Measurements from ENCODE around the gene MYO1G.

The MYO1G gene

DNA sequence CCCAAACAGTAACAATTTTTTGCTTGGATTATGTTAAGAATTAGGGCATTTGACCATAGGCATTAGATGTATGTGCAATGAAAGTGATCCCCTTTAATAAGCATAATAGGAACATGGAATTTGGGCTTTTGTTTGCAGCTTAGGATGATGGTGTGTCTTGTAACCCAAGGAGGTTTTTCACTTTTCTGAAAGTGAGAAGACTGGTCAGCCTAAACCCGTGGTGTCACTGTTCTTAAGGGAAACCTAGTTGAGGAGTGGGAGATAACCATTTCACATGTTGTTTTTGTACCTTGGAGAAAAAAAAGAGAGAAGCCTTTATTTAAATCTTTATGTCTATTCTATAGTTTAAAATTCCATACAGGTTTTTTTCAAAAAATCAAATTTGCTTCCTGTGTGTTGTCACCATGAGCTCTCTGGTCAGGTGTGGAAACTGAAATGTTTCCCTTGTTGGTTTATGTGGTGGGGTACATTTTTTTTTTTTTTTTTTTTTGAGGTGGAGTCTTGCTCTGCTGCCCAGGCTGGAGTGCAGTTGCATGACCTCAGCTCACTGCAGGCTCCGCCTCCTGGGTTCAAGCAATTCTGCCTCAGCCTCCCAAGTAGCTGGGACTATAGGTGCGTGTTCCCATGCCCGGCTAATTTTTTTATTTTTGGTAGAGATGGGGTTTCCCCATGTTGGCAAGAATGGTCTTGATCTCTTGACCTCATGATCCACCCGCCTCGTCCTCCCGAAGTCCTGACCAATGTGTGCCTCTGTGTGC, 28.9 kb upstream of the MYO1G start:
- H3K27ac ChIP-seq = no peak overlapping the region
- no peak for DNase-seq (ENCODE audit: low spot score)
- TF ChIP-seq, protein P1, sequence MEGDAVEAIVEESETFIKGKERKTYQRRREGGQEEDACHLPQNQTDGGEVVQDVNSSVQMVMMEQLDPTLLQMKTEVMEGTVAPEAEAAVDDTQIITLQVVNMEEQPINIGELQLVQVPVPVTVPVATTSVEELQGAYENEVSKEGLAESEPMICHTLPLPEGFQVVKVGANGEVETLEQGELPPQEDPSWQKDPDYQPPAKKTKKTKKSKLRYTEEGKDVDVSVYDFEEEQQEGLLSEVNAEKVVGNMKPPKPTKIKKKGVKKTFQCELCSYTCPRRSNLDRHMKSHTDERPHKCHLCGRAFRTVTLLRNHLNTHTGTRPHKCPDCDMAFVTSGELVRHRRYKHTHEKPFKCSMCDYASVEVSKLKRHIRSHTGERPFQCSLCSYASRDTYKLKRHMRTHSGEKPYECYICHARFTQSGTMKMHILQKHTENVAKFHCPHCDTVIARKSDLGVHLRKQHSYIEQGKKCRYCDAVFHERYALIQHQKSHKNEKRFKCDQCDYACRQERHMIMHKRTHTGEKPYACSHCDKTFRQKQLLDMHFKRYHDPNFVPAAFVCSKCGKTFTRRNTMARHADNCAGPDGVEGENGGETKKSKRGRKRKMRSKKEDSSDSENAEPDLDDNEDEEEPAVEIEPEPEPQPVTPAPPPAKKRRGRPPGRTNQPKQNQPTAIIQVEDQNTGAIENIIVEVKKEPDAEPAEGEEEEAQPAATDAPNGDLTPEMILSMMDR (conservative IDR thresholded peaks at IDR 0.05; ENCODE audit: low read depth) = no peak
- ChIA-PET CTCF (interaction anchor here (0.6 kb wide), 2 partner anchors 20 to 134 kb away, joined by 3 to 5 read pairs; no protein-coding TSS in a partner anchor), POLR2A (ENCODE audit: low non-redundant PET) (no interaction called here)

DNA sequence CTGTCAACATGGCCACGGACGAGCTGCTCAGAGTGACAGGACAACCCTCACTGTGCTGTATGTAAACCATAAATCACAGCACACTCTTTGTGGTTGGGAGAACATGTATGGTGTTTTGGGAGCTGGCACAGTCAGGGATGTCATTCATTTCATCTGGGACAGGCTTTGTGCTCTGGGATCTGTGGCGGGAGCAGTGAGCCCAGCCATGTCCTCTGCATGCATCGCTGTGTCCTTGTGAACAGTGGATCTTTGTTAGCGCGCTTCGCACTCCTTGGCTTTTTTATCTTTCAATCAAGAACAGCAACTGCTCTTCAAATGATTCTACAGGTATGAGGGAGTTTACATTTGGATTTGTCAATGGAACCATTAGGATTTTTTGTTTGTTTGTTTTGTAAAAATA, 28.3 kb upstream of the MYO1G start:
- TF ChIP-seq, protein P1 (conservative IDR thresholded peaks at IDR 0.05; ENCODE audit: low read depth) = no peak
- peak overlapping the region; percentile 37 for H3K27ac ChIP-seq
- CTCF ChIA-PET = no interaction called here
- POLR2A ChIA-PET (ENCODE audit: low non-redundant PET) = no interaction called here
- DNase-seq (ENCODE audit: low spot score) = no peak

DNA sequence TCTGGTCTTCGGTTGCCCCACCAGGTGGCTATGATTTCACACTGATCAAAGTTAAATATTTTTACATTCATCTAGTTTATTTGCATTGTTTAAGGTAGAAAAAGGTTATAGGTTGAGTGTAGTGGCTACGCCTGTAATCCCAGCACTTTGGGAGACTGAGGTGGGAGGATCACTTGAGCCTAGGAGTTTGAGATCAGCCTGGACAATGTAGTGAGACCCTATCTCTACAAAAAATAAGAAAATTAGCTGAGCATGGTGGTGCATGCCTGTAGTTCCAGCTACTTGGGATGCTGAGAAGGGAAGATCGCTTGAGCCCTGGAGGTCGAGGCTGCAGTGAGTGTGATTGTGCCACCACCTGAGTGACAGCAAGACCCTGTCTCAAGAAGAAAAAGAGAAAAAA, 25.0 kb upstream of the MYO1G start:
- POLR2A ChIA-PET (ENCODE audit: low non-redundant PET) = no interaction called here
- peak overlapping the region; percentile 66; the same call in 1 of the 2 replicates for H3K27ac ChIP-seq
- TF ChIP-seq, protein P1 (conservative IDR thresholded peaks at IDR 0.05; ENCODE audit: low read depth) = no peak
- CTCF ChIA-PET = no interaction called here
- no peak for DNase-seq (ENCODE audit: low spot score)

DNA sequence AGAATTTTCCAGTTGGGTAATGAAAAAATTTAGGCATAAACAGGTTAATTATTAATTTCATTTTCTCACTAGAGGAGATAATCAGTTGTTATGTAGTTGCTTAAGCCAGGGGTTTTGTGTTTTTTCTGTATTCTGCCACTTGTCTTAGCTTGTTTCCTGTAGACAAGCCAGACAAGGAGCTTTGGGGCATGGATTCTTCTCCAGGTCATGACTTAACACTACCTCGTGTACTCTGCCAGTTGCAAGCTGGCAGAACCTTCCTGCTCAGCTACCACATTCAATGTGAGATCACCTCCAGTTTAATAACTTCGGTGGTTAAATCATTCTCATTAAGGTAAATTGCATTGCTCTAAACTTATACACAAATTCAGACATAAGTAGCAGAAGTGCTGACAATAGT, 23.0 kb upstream of the MYO1G start:
- TF ChIP-seq, protein P1 (conservative IDR thresholded peaks at IDR 0.05; ENCODE audit: low read depth) = no peak
- ChIA-PET POLR2A (ENCODE audit: low non-redundant PET) (interaction anchor here (1.3 kb wide), 1 partner anchor 110 kb away, joined by 3 read pairs; the partner anchor contains the start of gene TBRG4), CTCF (interaction anchor here (0.7 to 1.2 kb wide), 2 partner anchors 22 to 28 kb away, joined by 3 read pairs; no protein-coding TSS in a partner anchor)
- DNase-seq (ENCODE audit: low spot score) = no peak
- peak overlapping the region; percentile 83 for H3K27ac ChIP-seq

DNA sequence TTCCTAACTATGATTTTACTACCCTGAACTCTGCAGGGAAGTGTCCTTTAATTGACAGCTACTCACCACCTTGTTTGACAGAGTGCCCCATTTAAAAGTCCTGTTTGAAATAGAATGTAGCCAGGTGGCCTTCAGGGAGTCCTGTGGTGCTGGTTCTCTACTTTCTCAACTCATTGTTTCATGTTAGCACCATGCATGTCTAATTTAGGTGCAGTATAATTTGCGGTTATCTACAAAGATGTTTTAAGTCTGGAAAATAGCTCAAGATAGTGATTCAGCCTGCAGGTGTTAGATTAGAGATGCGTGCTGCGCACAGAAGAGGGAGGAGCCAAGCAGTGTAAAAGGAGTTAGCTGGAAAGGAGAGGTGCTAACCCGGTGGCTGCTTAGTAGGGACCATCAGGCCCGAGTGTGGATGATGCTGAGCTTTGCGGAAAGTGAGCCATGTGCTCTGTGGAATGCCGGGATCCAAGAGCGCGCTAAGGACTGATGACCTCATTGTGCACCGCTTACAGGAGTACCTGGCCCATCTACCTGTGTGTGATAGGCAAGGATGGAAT, 22.4 kb upstream of the MYO1G start:
- peak overlapping the region; percentile 83 for H3K27ac ChIP-seq
- CTCF ChIA-PET = interaction anchor here (0.7 to 1.2 kb wide), 2 partner anchors 21 to 28 kb away, joined by 3 read pairs; no protein-coding TSS in a partner anchor
- peak; percentile 51 for DNase-seq (ENCODE audit: low spot score)
- POLR2A ChIA-PET (ENCODE audit: low non-redundant PET) = interaction anchor here (0.6 to 1.3 kb wide), 2 partner anchors 82 to 111 kb away, joined by 3 read pairs; partner anchors contain the start of gene TBRG4
- TF ChIP-seq, protein P1 (conservative IDR thresholded peaks at IDR 0.05; ENCODE audit: low read depth) = no peak

DNA sequence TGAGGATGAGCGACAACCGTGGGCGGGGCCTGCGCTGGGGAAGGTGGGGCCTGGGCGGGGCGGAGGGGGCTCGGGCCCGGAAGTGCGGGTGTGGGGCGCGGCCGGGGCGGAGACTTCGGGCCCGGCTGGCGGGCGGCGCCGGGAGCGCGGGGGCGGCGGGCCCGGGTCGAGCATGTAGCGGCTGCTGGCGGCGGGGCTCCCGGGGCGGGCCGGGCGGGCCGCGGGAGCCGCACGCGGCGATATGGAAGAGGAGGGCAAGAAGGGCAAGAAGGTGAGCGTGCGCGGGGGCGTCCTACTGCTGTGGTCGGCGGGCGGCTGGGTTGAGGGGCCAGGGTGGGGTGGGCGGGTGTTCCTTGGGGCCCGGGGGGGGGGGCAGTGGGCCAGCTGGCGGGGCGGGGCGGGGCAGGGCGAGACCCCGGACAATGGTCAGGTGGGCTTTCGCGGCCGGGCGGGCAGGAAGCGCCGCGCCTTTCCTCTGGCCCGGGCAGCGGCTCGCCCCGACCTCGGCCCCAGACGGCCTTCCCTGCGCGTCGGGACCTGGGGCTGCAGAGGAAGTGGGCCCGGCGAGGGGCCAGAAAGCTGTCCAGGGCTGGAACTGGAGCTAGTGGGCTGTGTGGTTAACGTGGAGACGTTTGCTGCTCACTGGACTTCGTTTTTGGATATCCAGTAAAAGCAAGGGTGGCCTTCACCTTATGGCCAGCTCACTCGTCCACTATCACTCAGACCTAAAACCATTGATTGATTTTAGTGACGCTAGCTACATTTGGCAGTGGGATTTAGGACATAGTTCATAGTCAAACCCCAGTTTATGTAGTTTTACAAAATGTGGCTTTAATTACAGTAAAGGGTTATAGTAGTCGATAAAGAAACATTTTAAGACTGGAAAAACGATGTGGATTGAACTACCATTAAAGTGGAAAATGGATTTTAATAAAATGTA, 21.5 kb upstream of the MYO1G start, which contains the start of gene CCM2:
CCM2 (plus strand) TSS at position 109 of the 940 bp plus-strand sequence; CDS start at position 242, 133 bp downstream.
- CTCF ChIA-PET = interaction anchor here (1.2 kb wide), 1 partner anchor 27 kb away, joined by 3 read pairs; no protein-coding TSS in a partner anchor

More for the DNA sequence above, 21.5 kb upstream of the MYO1G start, which contains the start of gene CCM2:
- peak within 1 kb of the TSS; percentile 93 for H3K27ac ChIP-seq
- DNase-seq (ENCODE audit: low spot score) = no peak
- POLR2A ChIA-PET (ENCODE audit: low non-redundant PET) = interaction anchor here (0.6 to 0.9 kb wide), 3 partner anchors 15 to 151 kb away, joined by 3 to 4 read pairs (median 3); no protein-coding TSS in a partner anchor
- TF ChIP-seq, protein P1 (conservative IDR thresholded peaks at IDR 0.05; ENCODE audit: low read depth) = no peak

All from RWPE1 (cell line).